OCI-M2 (cell line): ENCODE measurements around the gene PSME3.

Source experiments
- DNase-seq: peaks from one replicate; lab custom pipeline; 2025; ENCODE audit not compliant: unreplicated experiment; lab: John Stamatoyannopoulos, UW

Gene PSME3

GRCh38 chr17:42832934-42833766 is at the start of gene PSME3:
TSS of gene PSME3 (plus strand) at chr17:42833397. CDS start at chr17:42833632, 235 bp downstream.
- peak; percentile 60 for DNase-seq

GRCh38 chr17:42783791-42784138 is 49.4 kb upstream of the PSME3 start:
- no peak for DNase-seq

GRCh38 chr17:42784409-42784808 is 48.8 kb upstream of the PSME3 start:
- no peak for DNase-seq

DNA sequence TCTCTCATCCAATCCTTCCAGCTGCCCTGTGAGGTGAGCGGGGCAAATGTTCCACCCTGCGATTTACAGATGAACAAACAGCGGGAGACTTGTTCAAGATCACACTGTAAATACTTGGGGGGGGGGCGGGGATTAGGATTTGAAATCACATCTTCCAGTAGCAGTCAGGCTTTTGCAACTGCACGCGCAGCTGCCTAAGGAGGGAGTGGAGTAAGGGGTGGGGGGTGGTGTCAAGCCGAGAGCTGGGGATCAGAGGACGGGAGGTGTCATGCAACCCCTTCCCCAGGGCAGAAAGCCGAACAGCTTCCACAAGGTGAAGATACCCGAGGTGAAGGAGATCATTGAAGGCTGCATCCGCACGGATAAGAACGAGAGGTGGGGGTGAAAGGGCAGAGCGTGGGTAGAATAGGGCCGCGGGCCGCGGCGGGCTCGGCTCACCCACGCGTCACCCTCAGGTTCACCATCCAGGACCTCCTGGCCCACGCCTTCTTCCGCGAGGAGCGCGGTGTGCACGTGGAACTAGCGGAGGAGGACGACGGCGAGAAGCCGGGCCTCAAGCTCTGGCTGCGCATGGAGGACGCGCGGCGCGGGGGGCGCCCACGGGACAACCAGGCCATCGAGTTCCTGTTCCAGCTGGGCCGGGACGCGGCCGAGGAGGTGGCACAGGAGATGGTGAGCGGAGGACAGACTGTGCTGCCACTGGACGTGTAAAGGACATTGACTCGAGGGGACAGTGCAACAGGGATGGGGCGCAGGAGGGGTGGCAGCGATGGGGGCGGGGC is 48.2 kb upstream of the PSME3 start:
- no peak for DNase-seq

GRCh38 chr17:42787266-42787665 is 45.9 kb upstream of the PSME3 start:
- no peak for DNase-seq

DNA sequence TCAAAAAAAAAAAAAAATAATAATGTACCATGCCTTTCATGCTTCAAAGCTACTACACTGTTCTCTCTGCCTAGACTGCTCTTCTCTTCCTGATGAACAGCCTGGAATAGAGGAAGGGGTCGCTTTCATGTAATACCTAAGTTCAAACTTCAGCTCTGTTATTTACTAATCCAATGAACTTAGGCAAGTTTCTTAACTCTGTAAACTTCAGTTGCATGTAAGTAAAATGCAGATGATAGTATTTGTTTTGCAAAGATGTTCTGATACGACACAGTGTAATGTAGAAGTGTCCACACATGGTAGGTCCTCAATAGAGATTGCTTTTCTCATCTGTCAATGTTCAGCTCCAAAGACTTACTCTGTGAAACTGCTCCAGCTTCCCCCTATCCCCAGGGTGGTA is 41.2 kb upstream of the PSME3 start:
- no peak for DNase-seq

- no peak for DNase-seq
Observed at GRCh38 chr17:42792545-42792944, 40.7 kb upstream of the PSME3 start.

DNA sequence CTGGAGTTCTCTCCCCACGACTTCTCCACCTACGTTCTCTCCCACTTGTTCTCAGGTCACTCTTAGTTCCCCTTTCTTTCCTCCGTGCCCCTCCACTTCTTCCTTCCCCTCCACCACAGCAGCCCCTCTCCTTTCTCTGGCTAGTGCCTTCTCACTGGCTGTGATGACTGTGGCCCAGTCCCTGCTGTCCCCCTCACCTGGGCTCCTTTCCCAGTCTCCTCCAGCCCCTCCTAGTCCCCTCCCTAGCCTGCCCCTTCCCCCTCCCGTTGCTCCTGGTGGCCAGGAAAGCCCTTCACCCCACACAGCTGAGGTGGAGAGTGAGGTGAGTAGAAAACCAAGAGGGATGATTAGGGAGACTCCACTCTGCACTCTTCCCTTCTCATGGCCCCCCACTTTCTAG is 38.1 kb upstream of the PSME3 start:
- DNase-seq, result no peak

GRCh38 chr17:42795465-42795864 is 37.7 kb upstream of the PSME3 start:
- DNase-seq, result no peak

DNA sequence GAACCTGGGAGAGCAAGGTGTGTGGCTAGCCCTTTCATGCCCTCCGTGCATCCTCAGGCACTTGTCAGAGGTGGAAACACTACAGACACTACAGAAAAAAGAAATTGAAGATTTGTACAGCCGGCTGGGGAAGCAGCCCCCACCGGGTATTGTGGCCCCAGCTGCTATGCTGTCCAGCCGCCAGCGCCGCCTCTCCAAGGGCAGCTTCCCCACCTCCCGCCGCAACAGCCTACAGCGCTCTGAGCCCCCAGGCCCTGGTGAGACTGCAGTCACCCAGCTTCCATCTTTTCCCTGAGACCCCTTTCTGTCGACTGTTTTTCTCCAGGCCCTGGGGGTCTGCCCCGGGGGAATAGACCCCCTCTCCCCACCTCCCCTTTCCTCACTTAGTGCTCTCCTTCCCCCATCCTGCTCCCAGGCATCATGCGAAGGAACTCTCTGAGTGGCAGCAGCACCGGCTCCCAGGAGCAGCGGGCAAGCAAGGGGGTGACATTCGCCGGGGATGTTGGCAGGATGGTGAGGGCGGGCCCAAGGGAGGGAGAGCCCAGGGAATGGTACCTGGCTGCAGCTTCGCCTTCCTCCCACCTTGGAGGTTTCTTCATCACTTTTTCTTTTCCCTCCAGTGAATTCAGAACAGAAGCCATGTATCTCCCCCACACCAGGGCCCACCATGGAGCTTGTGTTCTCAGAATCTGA is 37.0 kb upstream of the PSME3 start:
- DNase-seq, result no peak

DNA sequence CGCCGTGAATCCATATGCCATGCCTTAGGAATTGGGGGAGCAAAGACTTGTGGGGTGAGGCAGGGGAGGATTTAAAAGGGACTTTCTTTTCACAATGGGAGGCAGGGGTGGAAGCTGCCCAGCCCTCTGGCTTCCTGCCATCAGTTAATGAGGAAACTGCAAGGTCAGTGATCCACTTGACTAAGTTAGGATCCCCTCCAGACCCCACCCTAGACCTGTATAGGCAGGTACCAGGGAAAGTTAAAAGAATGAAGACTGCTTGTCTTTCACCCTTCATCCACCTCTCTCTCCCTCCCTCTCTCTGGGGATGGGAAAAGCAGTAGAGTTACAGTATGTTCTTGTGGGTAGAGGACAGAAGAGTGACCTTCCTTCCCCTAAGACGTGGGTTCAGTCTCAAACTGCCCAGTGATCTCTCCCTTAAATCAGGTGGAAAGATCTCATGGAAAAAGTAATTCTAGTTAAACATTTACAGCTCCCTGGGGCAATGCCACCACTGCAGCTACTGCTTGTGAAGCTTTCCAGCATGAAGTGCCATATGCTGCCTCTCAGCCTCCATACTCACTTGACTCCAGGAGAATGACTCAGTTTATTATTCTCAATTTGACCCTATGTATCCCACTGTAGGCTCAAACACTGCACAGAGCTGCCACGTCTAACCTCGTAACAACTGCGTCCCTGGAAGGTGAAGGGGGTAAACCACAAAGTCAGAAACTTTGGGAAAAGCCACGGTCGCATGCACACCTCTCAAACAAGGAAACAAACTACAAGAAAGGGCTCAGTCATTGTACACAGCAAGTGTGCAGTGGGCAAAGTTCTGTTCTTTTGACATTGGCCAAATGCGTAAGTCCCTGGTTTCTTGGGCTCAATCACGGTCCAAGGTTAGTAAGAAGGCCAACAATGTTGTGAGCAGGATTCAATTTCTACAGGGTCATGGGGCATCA is 35.9 kb upstream of the PSME3 start:
- no peak for DNase-seq

DNA sequence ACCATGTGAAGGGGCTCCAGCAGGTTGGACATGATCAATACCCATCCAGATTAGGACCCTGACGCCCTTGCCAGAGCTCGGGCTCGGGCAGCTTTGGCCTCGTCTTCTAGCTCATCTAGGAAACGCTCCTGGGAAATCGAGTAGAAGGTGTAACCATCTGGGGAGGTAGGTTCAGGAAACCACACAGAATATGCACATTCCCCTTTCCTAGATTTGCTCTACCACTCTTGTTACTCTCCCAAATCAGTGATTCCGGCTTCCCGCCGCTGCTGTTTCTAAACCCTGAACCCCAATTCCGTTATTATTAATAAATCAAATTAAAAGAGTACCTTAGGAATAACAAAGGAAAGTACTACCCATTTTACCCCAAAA is 35.2 kb upstream of the PSME3 start:
- DNase-seq, result no peak

- no peak for DNase-seq
Observed at GRCh38 chr17:42798383-42799380, 34.5 kb upstream of the PSME3 start, which contains the start of the genes CNTD1 and COA3. TSS of gene CNTD1 (plus strand) at chr17:42798861. CDS start at chr17:42799068, 207 bp downstream. TSS of gene COA3 (minus strand) at chr17:42798704. CDS start at chr17:42798681, 23 bp downstream.

GRCh38 chr17:42803074-42803883 is 29.9 kb upstream of the PSME3 start:
- DNase-seq, result no peak

- DNase-seq, result no peak
Observed at GRCh38 chr17:42804918-42805367, 28.3 kb upstream of the PSME3 start.

DNA sequence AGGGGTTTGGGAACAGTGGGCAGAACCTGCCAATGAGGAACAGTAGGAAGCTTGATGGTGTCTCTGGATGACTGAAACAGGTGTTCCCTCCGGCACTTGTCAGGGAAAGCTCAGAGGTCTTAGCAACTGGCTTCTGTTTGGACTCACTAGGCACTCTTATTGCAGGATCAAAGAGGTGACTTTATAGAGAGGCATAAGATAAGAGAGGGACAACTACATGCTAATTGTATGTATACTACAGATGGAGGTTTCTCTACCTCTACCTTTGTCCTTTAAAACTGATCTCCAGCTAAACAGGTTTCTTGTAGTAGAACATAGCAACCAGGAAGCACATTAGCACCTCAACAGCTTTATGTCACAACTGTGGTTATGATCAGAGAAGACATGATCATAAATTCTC is 26.9 kb upstream of the PSME3 start:
- DNase-seq, result no peak

GRCh38 chr17:42809250-42809649 is 23.9 kb upstream of the PSME3 start:
- DNase-seq, result no peak

- no peak for DNase-seq
Observed at GRCh38 chr17:42814633-42815399, 18.4 kb upstream of the PSME3 start.
